ENCODE measurements around the gene AP4E1. TPM values are rescaled to one million over a fixed set of nuclear protein-coding genes. Genes with fewer than 3 reads are reported as not detected.

Gene AP4E1
- total and polyA plus RNA-seq, 2 of the 8 experiments (the other 6 are each of a cell fraction or from before 2014, with no cell fraction given): 1.4 to 10.9 TPM

DNA sequence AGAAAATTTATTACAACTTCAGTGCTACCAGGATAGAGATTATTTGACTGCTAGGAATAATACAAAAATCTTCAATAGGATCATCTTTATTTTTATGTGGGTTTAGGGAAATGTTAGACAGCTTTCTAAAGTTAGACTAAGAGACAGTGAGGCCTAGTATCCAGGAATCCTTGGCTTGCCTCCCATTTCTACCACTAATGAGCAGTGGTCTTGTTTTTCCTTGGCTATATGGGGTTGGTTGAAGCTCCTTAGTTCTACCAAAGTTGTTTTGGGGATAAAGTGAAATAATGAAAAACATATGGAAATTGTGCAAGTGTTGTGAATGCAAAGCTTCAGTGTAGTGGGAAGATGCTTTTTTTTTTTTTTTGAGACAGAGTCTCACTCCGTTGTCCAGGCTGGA lies 16.8 kb downstream of the AP4E1 start (continued):
- TF ChIP-seq, protein P1, sequence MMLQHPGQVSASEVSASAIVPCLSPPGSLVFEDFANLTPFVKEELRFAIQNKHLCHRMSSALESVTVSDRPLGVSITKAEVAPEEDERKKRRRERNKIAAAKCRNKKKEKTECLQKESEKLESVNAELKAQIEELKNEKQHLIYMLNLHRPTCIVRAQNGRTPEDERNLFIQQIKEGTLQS (IDR thresholded peaks at IDR 0.05; ENCODE audit: insufficient read depth, low read depth, low read length): no peak
